GM23338 (cell line): ENCODE measurements around the gene OSBPL6. TPM values are rescaled to one million over a fixed set of nuclear protein-coding genes. Genes with fewer than 3 reads are reported as not detected.

ENCODE experiments used
- polyA plus RNA-seq: library from polyadenylated mRNA; unstranded; fragments of >200 nt; fragmentation: Nextera tagmentation; extraction: Ambion mirVana; gene quantifications from 2 replicates; pipeline ENCODE4 v1.2.1, GENCODE V29; 2016
- total RNA-seq: library from RNA; depleted of rRNA; stranded (reverse); fragments of >200 nt; shearing (Covaris generic); gene quantifications from 2 replicates; pipeline ENCODE4 v1.2.3, GENCODE V29; 2014; rRNA removed

The OSBPL6 gene
- total and polyA plus RNA-seq, 2 experiments from 2014 or later = 6.0 to 8.5 TPM

Other genes with a start within 250 kb of the OSBPL6 start
- gene PDE11A, start 121.7 kb upstream of the OSBPL6 start, total RNA-seq = 0.73 and 1.7 TPM in 2 replicates
- 0.02 and 0.08 TPM in 2 replicates for gene PDE11A, start 121.7 kb upstream of the OSBPL6 start, polyA plus RNA-seq
- 9.9 and 15.8 TPM in 2 replicates for gene RBM45, start 82.1 kb upstream of the OSBPL6 start, total RNA-seq
- gene RBM45, start 82.1 kb upstream of the OSBPL6 start, polyA plus RNA-seq = 17.1 and 18.2 TPM in 2 replicates